SK-N-SH (cell line): ENCODE data around the gene S100A4. TPM values are rescaled to one million over a fixed set of nuclear protein-coding genes. Genes with fewer than 3 reads are reported as not detected.
"Not testable (repeated sequence)": the region's sequence is repeated elsewhere in the genome, so short reads cannot be mapped to it uniquely, and the experiment has no call there.

Experiments
- CTCF ChIA-PET: fragments of 300-600, 350-600 bp; formaldehyde crosslinking; extraction: SDS; loops from one replicate; lab custom pipeline; 2021; lab: Yijun Ruan, JAX
- POLR2A ChIA-PET: fragments of 350-600 bp; sonication (Branson Sonifier 250); formaldehyde crosslinking; extraction: SDS; loops from one replicate; lab custom pipeline; 2020; ENCODE audit warnings: antibody characterized with exemption, inconsistent platforms; lab: Yijun Ruan, JAX
- DNase-seq: peaks from one replicate; pipeline ENCODE4 v3.0.0; 2012
- H2AFZ ChIP-seq: fragments of 200-600 bp; sonication (generic); 2 replicates; pipeline ENCODE4 v1.8.1; 2016; ENCODE audit warnings: antibody characterized with exemption, mild to moderate bottlenecking, low read depth
- H3F3A ChIP-seq: fragments of 200-600 bp; sonication (generic); replicated peaks from 2 replicates; pipeline ENCODE3; 2016; ENCODE audit warnings: antibody characterized with exemption, mild to moderate bottlenecking; ENCODE audit not compliant: insufficient read depth
- H3K27ac ChIP-seq, 2 experiments: fragments of 200-500 bp in 1 of 2; fragments of 200-600 bp in 1 of 2; sonication (Bioruptor generic) in 1 of 2; sonication (generic), shearing (Covaris generic) in 1 of 2; 2 replicates each; pipeline versions ENCODE4 v1.5.1 to v1.6.1; 2014 to 2016; ENCODE audit warnings: low read depth in 2 of 2, inconsistent platforms in 1 of 2, low read length in 1 of 2, mild to moderate bottlenecking in 1 of 2, mixed read lengths in 1 of 2
- H3K27me3 ChIP-seq: fragments of 200-600 bp; sonication (generic), shearing (Covaris generic); 2 replicates; pipeline ENCODE4 v1.6.1; 2016; ENCODE audit warnings: mixed run types; ENCODE audit not compliant: insufficient read depth
- H3K36me3 ChIP-seq, 2 experiments: fragments of 200-500 bp in 1 of 2; fragments of 200-600 bp in 1 of 2; sonication (Bioruptor generic) in 1 of 2; sonication (generic) in 1 of 2; replicated peaks in 1 of 2; 2 replicates each; pipeline versions ENCODE3 to v1.5.1; 2014 to 2016; ENCODE audit warnings: low read length in 1 of 2, mild to moderate bottlenecking in 1 of 2; ENCODE audit not compliant: insufficient read depth in 2 of 2, control insufficient read depth in 1 of 2
- H3K4me1 ChIP-seq, 2 experiments: fragments of 200-500 bp in 1 of 2; fragments of 200-600 bp in 1 of 2; sonication (Bioruptor generic) in 1 of 2; sonication (generic), shearing (Covaris generic) in 1 of 2; 2 replicates each; pipeline versions ENCODE4 v1.5.1 to v1.6.1; 2014 to 2016; ENCODE audit warnings: low read depth in 1 of 2, low read length in 1 of 2, mixed run types in 1 of 2; ENCODE audit not compliant: insufficient read depth in 2 of 2, control insufficient read depth in 1 of 2
- H3K4me2 ChIP-seq: fragments of 200-600 bp; sonication (generic), shearing (Covaris generic); 2 replicates; pipeline ENCODE4 v1.6.1; 2017; ENCODE audit warnings: mixed run types
- H3K4me3 ChIP-seq, 2 experiments: fragments of 200-500 bp in 1 of 2; fragments of 200-600 bp in 1 of 2; sonication (Bioruptor generic) in 1 of 2; sonication (generic), shearing (Covaris generic) in 1 of 2; 2 replicates each; pipeline versions ENCODE4 v1.5.1 to v1.8.1; 2014 to 2016; ENCODE audit warnings: low read depth in 2 of 2, inconsistent platforms in 1 of 2, low read length in 1 of 2, mild to moderate bottlenecking in 1 of 2, mixed read lengths in 1 of 2, moderate library complexity in 1 of 2
- H3K79me2 ChIP-seq: fragments of 200-600 bp; sonication (generic); 2 replicates; pipeline ENCODE4 v1.8.1; 2017; ENCODE audit warnings: mild to moderate bottlenecking; ENCODE audit not compliant: insufficient read depth
- H3K9ac ChIP-seq: fragments of 200-600 bp; sonication (generic); 2 replicates; pipeline ENCODE4 v1.6.1; 2017; ENCODE audit warnings: mixed run types
- H3K9me2 ChIP-seq: fragments of 200-600 bp; sonication (generic); 2 replicates; pipeline ENCODE4 v1.6.1; 2017; ENCODE audit warnings: mixed run types
- H3K9me3 ChIP-seq: fragments of 200-600 bp; sonication (generic); 2 replicates; pipeline ENCODE4 v1.6.1; 2017; ENCODE audit warnings: mixed run types, mild to moderate bottlenecking, moderate library complexity
- H4K20me1 ChIP-seq: fragments of 200-600 bp; sonication (generic); 2 replicates; pipeline ENCODE4 v1.6.1; 2017; ENCODE audit warnings: mild to moderate bottlenecking, mixed run types; ENCODE audit not compliant: insufficient read depth
- CHD2 ChIP-seq: fragments of 150-350 bp; IDR thresholded peaks from 2 replicates; pipeline ENCODE4 v1.6.1; 2018; ENCODE audit warnings: low read length; ENCODE audit not compliant: partially characterized antibody
- EZH2phosphoT487 ChIP-seq: fragments of 200-600 bp; sonication (generic); IDR thresholded peaks from 2 replicates; pipeline ENCODE4 v1.6.1; 2017; ENCODE audit warnings: low read depth, mixed run types, mild to moderate bottlenecking, antibody characterized with exemption, moderate library complexity, borderline replicate concordance
- FOSL2 ChIP-seq: IDR thresholded peaks from 2 replicates; pipeline ENCODE4 v1.4.0; 2012; ENCODE audit warnings: low read depth, mild to moderate bottlenecking, moderate library complexity, borderline replicate concordance
- FOXM1 ChIP-seq: IDR thresholded peaks from 2 replicates; pipeline ENCODE4 v1.4.0; 2012; ENCODE audit warnings: low read depth, mild to moderate bottlenecking
- GABPA ChIP-seq: IDR thresholded peaks from 2 replicates; pipeline ENCODE4 v1.4.0; 2012; ENCODE audit warnings: low read depth, mild to moderate bottlenecking
- GATA2 ChIP-seq: sonication (generic); formaldehyde crosslinking; IDR thresholded peaks from 2 replicates; pipeline ENCODE4 v1.5.0; 2020; ENCODE audit warnings: mild to moderate bottlenecking, missing genetic modification reagents
- IRF3 ChIP-seq: fragments of 150-350 bp; IDR thresholded peaks from 2 replicates; pipeline ENCODE4 v1.6.1; 2016; ENCODE audit warnings: mild to moderate bottlenecking, low read depth, low read length
- NRF1 ChIP-seq: IDR thresholded peaks from 2 replicates; pipeline ENCODE4 v1.6.1; 2012; ENCODE audit warnings: low read depth, mild to moderate bottlenecking, low read length
- POLR2AphosphoS5 ChIP-seq: IDR thresholded peaks from 2 replicates; pipeline ENCODE4 v1.6.1; 2012; ENCODE audit warnings: low read depth, low read length
- RAD21 ChIP-seq: IDR thresholded peaks from 2 replicates; pipeline ENCODE4 v1.6.1; 2012; ENCODE audit warnings: mild to moderate bottlenecking, low read length
- RFX5 ChIP-seq: IDR thresholded peaks from 2 replicates; pipeline ENCODE4 v1.6.1; 2012; ENCODE audit warnings: mild to moderate bottlenecking, improper control_type of control experiment, low read length
- TAF1 ChIP-seq: IDR thresholded peaks from 2 replicates; pipeline ENCODE4 v1.6.1; 2012; ENCODE audit warnings: low read depth, mild to moderate bottlenecking, low read length, moderate library complexity, borderline replicate concordance
- TCF12 ChIP-seq: IDR thresholded peaks from 2 replicates; pipeline ENCODE4 v1.4.0; 2012
- WGBS: methylation state at CpG from one replicate; pipeline ENCODE4 v1.1.6; 2017; ENCODE audit warnings: low lambda C conversion rate; 5-methylcytosine and 5-hydroxymethylcytosine counted together
- polyA plus RNA-seq, 3 experiments: library from polyadenylated mRNA; depleted of rRNA; stranded (reverse); fragments of >200 nt; gene quantifications; 2 replicates each; pipeline ENCODE4 v1.2.3, GENCODE V29; 2012
- TF ChIP-seq, protein P1 (sequence below): IDR thresholded peaks from 2 replicates; pipeline ENCODE4 v1.4.0; 2012; ENCODE audit warnings: low read depth, borderline replicate concordance

Gene S100A4
- polyA plus RNA-seq, 1 of the 3 experiments (the other 2 are of a cell fraction): 25.4 TPM

GRCh38 chr1:153586347-153586746, 40.7 kb upstream of the S100A4 start (continued):
- TF ChIP-seq FOXM1: no peak
- TF ChIP-seq, all 33 proteins: peak for 0

- no peaks in the 10 kb centered on the region for H3K9me3 ChIP-seq
- H3K27me3 ChIP-seq: no peaks in the 10 kb centered on the region
- no peaks in the 10 kb centered on the region for H3K9me2 ChIP-seq
- H3F3A ChIP-seq: no peaks in the 10 kb centered on the region
- H3K4me3 ChIP-seq: no peak overlapping the region
- H2AFZ ChIP-seq: no peak overlapping the region
- ChIA-PET CTCF (interaction anchor here (0.6 to 3.3 kb wide), 5 partner anchors 11 to 401 kb away, joined by 3 to 18 read pairs (median 4); partner anchors contain the start of gene RAB13), POLR2A (no interaction called here)
- no peak overlapping the region for H3K27ac ChIP-seq
- DNase-seq: no peak
- 91% methylated on average over 1 of the region's 1 CpG for WGBS
- no peak overlapping the region for H3K4me2 ChIP-seq
- no peaks in the 10 kb centered on the region for H3K79me2 ChIP-seq
- H3K36me3 ChIP-seq: no peaks in the 10 kb centered on the region
- H3K9ac ChIP-seq: no peak overlapping the region
- H4K20me1 ChIP-seq: no peaks in the 10 kb centered on the region
- TF ChIP-seq TAF1 (no peak), NRF1 (no peak), GATA2 (CRISPR knock-in tag) (no peak), IRF3 (no peak), FOXM1 (no peak), EZH2phosphoT487 (no peak), RAD21 (no peak), CHD2 (no peak), TCF12 (no peak), POLR2AphosphoS5 (no peak), RFX5 (no peak), GABPA (no peak)
- TF ChIP-seq, protein P1, sequence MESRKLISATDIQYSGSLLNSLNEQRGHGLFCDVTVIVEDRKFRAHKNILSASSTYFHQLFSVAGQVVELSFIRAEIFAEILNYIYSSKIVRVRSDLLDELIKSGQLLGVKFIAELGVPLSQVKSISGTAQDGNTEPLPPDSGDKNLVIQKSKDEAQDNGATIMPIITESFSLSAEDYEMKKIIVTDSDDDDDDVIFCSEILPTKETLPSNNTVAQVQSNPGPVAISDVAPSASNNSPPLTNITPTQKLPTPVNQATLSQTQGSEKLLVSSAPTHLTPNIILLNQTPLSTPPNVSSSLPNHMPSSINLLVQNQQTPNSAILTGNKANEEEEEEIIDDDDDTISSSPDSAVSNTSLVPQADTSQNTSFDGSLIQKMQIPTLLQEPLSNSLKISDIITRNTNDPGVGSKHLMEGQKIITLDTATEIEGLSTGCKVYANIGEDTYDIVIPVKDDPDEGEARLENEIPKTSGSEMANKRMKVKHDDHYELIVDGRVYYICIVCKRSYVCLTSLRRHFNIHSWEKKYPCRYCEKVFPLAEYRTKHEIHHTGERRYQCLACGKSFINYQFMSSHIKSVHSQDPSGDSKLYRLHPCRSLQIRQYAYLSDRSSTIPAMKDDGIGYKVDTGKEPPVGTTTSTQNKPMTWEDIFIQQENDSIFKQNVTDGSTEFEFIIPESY: no peak
- TF ChIP-seq, all 33 proteins: peak for 0
- peaks cover 0 to 3% of the 10 kb centered on the region in 2 experiments; a peak in 2 of 4 replicates for H3K4me1 ChIP-seq
Observed at GRCh38 chr1:153585006-153585405, 39.4 kb upstream of the S100A4 start.

DNA sequence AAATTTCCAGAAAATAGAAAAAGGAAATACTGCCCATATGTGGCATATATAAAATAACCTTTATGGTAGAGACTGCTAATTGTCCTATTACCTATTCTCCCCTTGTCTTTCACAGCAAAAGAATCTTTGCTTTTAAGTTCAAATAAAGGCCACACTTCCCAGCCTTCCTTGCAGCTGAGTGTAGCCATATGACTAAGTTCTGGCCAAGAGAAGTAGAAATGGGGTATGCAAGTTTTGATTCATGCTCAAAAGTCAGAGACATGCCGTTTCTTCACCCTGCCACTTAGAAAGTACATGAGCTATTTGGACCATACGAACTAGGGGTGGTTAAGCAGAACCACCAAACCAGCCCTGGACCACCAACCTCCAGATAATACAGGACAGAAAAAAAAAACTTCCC, 38.4 kb upstream of the S100A4 start:
- no peaks in the 10 kb centered on the region for H3K27me3 ChIP-seq
- peak overlapping the region; percentile 7; the same call in 1 of the 2 replicates for H2AFZ ChIP-seq
- no peak overlapping the region for H3K27ac ChIP-seq
- TF ChIP-seq FOSL2: no peak
- TF ChIP-seq, all 33 proteins: peak for 0
- no peak overlapping the region for H3K4me3 ChIP-seq
- peaks cover 3 to 6% of the 10 kb centered on the region in 2 experiments; a peak in 2 of 4 replicates for H3K4me1 ChIP-seq
- ChIA-PET CTCF (no interaction called here), POLR2A (no interaction called here)
- H3K36me3 ChIP-seq: no peaks in the 10 kb centered on the region
- H3K79me2 ChIP-seq: no peaks in the 10 kb centered on the region; the same call in 1 of the 2 replicates
- H3F3A ChIP-seq: no peaks in the 10 kb centered on the region
- WGBS: 93% methylated on average over 2 of the region's 2 CpGs
- DNase-seq: no peak
- no peak overlapping the region for H3K9ac ChIP-seq
- H3K9me2 ChIP-seq: no peaks in the 10 kb centered on the region
- H3K9me3 ChIP-seq: no peaks in the 10 kb centered on the region
- no peak overlapping the region for H3K4me2 ChIP-seq
- H4K20me1 ChIP-seq: no peaks in the 10 kb centered on the region

DNA sequence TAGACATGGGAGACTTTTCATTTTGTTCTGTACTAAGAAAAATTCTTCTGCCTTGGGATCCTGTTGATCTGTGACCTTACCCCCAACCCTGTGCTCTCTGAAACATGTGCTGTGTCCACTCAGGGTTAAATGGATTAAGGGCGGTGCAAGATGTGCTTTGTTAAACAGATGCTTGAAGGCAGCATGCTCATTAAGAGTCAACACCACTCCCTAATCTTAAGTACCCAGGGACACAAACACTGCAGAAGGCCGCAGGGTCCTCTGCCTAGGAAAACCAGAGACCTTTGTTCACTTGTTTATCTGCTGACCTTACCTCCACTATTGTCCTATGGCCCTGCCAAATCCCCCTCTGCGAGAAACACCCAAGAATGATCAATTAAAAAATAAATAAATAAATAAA, 37.9 kb upstream of the S100A4 start:
- H3K27me3 ChIP-seq, H3K4me3 ChIP-seq, H3K36me3 ChIP-seq, H3K4me1 ChIP-seq, H3K27ac ChIP-seq, H3K79me2 ChIP-seq, H3K4me2 ChIP-seq, POLR2A ChIA-PET, H3K9ac ChIP-seq, H4K20me1 ChIP-seq, DNase-seq, H2AFZ ChIP-seq, H3F3A ChIP-seq, H3K9me2 ChIP-seq, CTCF ChIA-PET, H3K9me3 ChIP-seq: not testable (repeated sequence)
- 80% methylated on average over 2 of the region's 3 CpGs for WGBS

DNA sequence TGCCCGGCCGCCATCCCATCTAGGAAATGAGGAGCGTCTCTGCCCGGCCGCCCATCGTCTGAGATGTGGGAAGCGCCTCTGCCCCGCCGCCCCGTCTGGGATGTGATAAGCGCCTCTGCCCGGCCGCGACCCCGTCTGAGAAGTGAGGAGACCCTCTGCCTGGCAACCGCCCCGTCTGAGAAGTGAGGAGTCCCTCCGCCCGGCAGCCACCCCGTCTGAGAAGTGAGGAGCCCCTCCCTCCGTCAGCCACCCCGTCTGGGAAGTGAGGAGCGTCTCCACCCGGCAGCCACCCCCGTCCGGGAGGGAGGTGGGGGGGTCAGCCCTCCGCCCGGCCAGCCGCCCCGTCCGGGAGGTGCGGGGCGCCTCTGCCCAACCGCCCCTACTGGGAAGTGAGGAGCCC, 37.2 kb upstream of the S100A4 start:
- H3F3A ChIP-seq, H3K27me3 ChIP-seq, H3K4me2 ChIP-seq, POLR2A ChIA-PET, H3K9ac ChIP-seq, CTCF ChIA-PET, DNase-seq, H2AFZ ChIP-seq, H3K36me3 ChIP-seq, H4K20me1 ChIP-seq, H3K4me3 ChIP-seq, H3K9me3 ChIP-seq, H3K79me2 ChIP-seq, H3K27ac ChIP-seq, H3K9me2 ChIP-seq: not testable (repeated sequence)
- WGBS: 90% methylated on average over 2 of the region's 34 CpGs
- peaks cover 3 to 15% of the 10 kb centered on the region in 2 experiments for H3K4me1 ChIP-seq
